Kasumi-1 (cell line): ENCODE measurements around the gene PRTN3.
A peak's percentile ranks its signal among the peaks of the same experiment; 100 is the strongest.
"Not testable (repeated sequence)": the region's sequence is repeated elsewhere in the genome, so short reads cannot be mapped to it uniquely, and the experiment has no call there.

Experiments
- DNase-seq, 2 experiments: peaks; one replicate each; lab custom pipeline; 2025; lab: John Stamatoyannopoulos, UW

Gene PRTN3

GRCh38 chr19:815775-816499 lies 24.9 kb upstream of the PRTN3 start:
- DNase-seq = no peak

GRCh38 chr19:816500-816857 lies 24.3 kb upstream of the PRTN3 start:
- DNase-seq = no peak

DNA sequence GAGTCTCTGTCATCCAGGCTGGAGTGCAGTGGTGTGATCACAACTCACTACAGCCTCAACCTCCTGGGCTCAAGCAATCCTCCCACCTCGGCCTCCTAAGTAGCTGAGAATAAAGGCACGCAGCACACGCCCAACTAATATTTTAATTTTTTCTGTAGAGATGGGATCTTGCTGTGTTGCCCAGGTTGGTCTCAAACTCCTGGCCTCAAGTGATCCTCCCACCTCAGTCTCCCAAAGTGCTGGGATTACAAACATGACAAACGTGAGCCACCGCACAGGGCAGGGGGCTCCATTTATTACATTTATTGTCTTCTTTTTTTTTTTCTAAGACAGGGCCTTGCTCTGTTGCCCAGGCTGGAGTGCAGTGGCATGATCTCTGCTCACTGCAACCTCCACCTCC lies 20.6 kb upstream of the PRTN3 start:
- not testable (repeated sequence) for DNase-seq

GRCh38 chr19:821231-821824 lies 19.5 kb upstream of the PRTN3 start:
- no peak for DNase-seq

- peak; percentile 29 to 41 for DNase-seq
These were observed 18.8 kb upstream of the PRTN3 start, which contains the start of gene PLPPR3 for GRCh38 chr19:821825-822503. PLPPR3 (minus strand) TSS chr19:821955; CDS start chr19:821559, 396 bp downstream.

- peak; percentile 82 to 85 for DNase-seq
These were observed 17.2 kb upstream of the PRTN3 start for GRCh38 chr19:823565-824121.

DNA sequence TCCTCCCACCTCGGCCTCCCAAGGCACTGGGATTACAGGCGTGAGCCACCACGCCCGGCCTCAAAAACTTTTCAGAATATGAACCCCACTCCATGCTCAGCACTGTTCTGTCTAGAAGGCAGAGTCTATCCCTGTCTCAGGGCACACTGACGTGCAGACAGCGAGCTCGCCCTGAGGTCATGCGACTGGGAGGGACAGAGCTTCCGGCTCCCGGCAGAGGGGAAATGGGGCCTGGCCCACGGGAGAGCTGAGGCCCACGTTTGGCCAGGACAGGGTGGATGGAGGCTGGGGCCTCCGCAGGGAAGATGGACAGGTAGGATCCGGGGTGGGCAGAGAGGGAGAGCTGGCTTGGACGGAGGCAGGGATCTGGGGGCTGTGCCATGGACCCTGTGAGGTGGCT lies 15.9 kb upstream of the PRTN3 start:
- peak; percentile 59 to 61 for DNase-seq

GRCh38 chr19:825897-826644 lies 14.7 kb upstream of the PRTN3 start:
- no peak for DNase-seq

DNA sequence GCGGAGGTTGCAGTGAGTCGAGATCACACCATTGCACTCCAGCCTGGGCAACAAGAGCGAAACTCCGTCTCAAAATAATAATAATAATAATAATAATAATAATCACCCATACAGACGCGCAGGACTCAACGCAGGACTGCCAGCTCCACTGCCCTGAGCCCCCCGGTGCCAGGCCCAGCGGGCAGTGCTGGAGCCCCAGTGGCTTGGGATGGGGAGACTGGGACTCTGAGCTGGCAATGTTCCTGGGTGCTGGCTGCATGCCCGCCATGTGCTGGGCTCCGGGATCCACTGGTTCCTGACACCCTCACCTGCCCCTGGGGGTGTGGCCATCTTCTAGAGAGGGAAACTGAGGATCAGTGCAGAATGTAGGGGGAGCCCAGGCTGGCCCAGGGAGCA lies 13.5 kb upstream of the PRTN3 start:
- DNase-seq = no peak

DNA sequence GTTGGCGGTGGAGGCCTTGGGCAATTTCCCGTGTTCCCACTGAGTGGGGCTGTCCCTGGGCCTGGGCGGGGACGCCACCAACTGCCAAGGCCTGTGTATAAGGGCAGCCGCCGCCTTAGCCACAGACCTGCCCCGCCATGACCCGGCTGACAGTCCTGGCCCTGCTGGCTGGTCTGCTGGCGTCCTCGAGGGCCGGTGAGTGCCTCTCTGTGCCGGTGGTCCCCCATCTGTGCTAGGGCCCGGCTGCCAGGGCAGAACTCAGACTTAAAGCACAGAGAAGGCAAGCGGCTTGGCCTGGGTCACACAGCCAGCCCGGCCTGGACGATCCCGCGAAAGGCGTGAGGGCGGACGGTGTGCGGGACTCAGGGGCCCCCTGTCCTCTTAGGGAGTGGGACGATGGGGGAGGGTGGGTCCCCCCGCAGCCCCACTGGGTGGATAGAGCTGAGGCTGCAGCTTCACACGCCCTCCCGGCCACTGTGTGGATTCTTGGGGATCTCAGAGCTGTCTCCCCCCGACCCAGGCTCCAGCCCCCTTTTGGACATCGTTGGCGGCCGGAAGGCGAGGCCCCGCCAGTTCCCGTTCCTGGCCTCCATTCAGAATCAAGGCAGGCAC lies 13.0 kb upstream of the PRTN3 start, which contains the start of gene AZU1:
TSS of gene AZU1 (plus strand) at position 128 of the 612 bp plus-strand sequence. CDS start at position 138, 10 bp downstream.
- DNase-seq = peak; percentile 70 to 71

DNA sequence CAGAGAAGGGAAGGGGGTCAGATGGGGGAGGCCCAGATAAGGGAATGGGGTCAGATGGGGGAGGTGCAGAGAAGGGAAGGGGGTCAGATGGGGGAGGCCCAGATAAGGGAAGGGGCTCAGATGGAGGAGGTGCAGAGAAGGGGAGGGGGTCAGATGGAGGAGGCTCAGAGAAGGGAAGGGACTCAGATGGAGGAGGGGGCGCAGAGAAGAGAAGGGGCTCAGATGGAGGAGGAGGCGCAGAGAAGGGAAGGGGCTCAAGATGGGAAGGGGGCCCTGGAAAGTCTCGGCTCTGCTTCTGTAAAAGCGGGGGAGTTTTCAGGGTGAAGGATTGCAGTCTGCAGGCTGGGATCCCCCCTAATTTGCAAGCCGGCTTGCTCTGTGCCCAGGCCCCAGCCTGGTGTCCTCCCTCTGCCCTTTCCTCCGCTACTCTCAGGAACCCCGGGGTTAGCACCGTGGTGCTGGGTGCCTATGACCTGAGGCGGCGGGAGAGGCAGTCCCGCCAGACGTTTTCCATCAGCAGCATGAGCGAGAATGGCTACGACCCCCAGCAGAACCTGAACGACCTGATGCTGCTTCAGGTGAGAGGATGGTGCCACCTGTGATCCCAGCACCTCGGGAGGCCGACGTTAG lies 11.6 kb upstream of the PRTN3 start:
- no peak for DNase-seq

DNA sequence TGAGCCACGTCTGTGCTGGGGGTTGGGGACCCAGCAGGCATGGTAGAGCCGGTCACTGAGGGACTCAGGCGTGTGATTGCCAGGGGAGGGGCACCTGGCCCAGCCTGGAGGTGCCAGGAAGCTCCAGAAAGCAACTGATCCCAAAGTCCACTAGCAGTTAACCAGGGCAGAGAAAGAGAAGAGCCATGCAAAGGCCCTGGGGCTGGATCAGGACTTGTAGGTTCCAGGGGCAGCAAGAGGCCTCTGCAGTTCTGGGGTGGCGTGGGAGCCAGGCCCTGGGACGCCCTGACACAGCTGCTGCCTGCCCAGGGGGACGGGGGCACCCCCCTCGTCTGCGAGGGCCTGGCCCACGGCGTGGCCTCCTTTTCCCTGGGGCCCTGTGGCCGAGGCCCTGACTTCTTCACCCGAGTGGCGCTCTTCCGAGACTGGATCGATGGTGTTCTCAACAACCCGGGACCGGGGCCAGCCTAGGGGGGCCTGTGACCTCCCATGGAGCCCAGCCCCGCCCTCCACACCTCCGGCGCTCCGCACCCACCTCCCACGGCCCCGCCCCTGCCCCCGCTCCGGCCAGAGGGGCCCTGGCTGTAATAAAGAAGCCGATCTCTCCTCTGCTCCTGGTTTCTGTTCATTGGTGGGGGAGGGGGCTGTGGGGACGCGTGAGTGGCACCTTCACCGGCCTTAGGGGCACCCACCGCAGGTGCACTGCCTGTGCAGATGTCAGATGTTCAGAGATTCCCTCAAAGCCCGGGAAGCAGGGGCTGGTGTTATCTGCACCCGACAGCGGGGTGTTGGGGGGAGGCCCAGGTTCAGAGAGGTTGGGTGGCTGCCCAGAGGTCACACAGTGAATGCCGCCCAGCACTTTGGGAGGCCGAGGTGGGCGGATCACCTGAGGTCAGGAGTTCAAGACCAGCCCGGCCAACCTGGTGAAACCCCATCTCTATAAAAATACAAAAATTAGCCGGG lies 9.1 kb upstream of the PRTN3 start:
- no peak for DNase-seq

DNA sequence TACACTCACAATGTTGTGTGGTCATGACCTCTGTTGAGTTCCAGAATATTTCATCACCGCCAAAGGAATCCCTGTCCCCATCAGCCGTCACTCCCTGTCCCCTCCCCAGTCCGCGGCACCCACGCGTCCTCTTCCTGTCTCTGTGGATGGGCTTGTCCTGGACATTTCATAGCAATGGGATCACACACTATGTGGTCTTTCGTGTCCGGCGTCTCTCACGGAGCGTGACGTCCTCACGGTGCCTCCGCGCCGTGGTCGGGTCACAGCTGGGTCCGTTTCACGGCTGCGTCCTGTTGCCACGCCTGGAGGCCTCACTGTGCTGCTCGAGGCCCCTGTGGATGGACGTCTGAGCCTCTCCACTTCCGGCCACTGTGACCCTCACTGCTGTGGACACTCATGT lies 6.6 kb upstream of the PRTN3 start:
- DNase-seq = no peak

- no peak for DNase-seq
These were observed 5.5 kb upstream of the PRTN3 start for GRCh38 chr19:835210-835810.

GRCh38 chr19:842802-843179 lies 2.0 kb downstream of the PRTN3 start:
- not testable (repeated sequence) for DNase-seq

DNA sequence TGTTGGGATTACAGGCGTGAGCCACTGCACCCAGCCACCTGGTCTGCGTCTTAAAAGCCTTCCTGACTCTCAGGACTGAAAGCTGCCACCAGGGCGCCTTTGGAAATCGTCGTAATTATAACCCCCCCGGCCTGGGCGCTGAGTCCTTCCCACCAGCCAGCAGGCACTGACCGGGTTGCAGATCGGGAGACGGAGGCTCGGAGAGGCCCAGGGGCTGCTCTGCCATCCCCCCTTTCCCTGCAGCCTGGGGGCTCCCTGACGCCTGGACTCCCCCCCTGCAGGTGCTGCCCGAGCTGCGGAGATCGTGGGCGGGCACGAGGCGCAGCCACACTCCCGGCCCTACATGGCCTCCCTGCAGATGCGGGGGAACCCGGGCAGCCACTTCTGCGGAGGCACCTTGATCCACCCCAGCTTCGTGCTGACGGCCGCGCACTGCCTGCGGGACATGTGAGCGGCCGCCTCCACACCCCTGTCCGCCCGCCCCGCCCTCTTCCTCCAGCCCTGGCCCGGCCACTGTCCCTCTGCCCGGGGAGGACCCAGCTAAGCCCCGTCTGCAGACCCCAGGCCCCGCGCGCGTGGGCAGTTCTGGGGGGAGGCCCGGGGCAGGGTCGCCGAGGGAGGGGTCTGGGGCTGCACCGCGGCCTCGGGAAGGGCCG lies 2.5 kb downstream of the PRTN3 start:
- no peak for DNase-seq

DNA sequence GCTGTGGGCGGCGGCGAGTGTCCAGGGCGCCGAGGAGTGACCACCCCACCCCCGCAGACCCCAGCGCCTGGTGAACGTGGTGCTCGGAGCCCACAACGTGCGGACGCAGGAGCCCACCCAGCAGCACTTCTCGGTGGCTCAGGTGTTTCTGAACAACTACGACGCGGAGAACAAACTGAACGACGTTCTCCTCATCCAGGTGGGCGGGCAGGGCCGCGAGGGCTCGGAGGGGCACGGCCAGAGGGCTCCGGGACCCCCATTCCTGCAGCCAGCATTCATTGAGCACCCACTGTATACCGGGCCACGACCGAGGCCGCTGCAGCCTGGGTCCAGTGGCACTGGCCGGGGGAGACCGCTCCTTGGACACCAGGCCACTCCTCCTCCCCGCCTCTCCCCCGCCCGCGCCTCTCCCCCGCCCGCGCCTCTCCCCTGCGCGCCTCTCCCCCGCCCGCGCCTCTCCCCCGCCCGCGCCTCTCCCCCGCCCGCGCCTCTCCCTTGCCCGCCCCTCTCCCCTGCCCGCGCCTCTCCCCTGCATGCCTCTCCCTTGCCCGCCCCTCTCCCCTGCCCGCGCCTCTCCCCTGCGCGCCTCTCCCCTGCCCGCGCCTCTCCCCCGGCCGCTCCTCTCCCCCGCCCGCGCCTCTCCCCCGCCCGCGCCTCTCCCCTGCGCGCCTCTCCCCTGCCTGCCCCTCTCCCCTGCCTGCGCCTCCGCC lies 3.2 kb downstream of the PRTN3 start:
- no peak for DNase-seq

DNA sequence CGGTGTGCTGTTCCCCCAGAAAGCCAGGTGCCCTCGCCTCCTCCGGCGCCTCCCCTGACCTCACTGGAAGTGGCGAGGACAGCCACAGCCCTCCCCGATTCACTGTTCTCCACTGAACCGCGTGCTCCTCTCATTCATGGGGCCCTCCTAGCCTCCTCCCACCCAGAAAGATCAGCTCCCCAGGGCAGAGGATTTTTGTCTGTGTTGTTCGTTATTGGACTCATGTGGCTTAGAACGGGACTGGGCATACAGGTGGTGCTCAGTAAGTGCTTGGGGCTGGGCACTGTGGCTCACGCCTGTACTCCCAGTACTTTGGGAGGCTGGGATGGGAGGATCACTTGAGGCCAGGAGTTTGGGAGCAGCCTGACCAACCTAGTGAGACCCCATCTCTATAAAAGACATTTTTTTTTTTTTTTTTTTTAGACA lies 3.8 kb downstream of the PRTN3 start:
- peak in 1 of 2 experiments; percentile 31 for DNase-seq
